ENCODE data around the gene FHOD1.

DNA sequence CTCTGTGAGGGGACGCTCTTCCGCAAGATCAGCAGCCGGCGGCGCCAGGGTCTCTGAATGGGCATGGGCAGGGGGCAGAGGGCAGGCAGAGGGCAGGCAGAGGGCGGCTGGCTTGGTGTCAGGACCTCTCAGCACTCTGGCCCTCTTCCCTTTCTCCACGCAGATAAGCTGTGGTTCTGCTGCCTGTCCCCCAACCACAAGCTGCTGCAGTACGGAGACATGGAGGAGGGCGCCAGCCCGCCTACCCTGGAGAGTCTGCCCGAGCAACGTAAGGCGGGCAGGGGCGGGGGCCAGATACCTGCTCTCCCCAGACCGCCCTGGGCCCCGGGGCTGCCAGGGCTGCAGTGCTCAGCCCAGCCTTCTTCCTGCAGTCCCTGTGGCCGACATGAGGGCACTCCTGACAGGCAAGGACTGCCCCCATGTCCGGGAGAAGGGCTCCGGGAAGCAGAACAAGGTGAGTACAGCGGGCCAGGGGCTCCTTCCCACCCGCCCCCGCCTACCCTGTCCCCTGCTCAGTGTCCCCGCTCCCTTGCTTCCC, 44.3 kb downstream of the FHOD1 start:
- TF ChIP-seq FOXP1 (CRISPR knock-in tag; IDR thresholded peaks at IDR 0.05) (no peak), POLR2AphosphoS5 (IDR thresholded peaks at IDR 0.05; ENCODE audit: control insufficient read depth, insufficient read depth, low read depth, low read length) (no peak), HMGN3 (IDR thresholded peaks at IDR 0.05; ENCODE audit: borderline replicate concordance, extremely low read depth, insufficient read length, low read depth, low read length) (no peak)

Data from K562 (cell line).